HEK293T (cell line): ENCODE measurements around the gene TRIM41.

Source experiments
- ARNT ChIP-seq: fragments of 450-650 bp; IDR thresholded peaks from 2 replicates; pipeline ENCODE4 v1.6.1; 2017; ENCODE audit warnings: mild to moderate bottlenecking
- BHLHE40 ChIP-seq: fragments of 450-650 bp; IDR thresholded peaks from 2 replicates; pipeline ENCODE4 v1.6.1; 2016; ENCODE audit warnings: mild to moderate bottlenecking, moderate library complexity, borderline replicate concordance
- CTBP1 ChIP-seq: fragments of 450-650 bp; IDR thresholded peaks from 2 replicates; pipeline ENCODE4 v1.6.1; 2016; ENCODE audit warnings: borderline replicate concordance
- ELF4 ChIP-seq: fragments of 450-650 bp; IDR thresholded peaks from 2 replicates; pipeline ENCODE4 v1.6.1; 2017; ENCODE audit warnings: antibody characterized with exemption
- FOXM1 ChIP-seq: fragments of 450-650 bp; IDR thresholded peaks from 2 replicates; pipeline ENCODE4 v1.6.1; 2017; ENCODE audit warnings: mild to moderate bottlenecking, borderline replicate concordance
- L3MBTL2 ChIP-seq: fragments of 450-650 bp; conservative IDR thresholded peaks from 2 replicates; pipeline ENCODE4 v1.6.1; 2016; ENCODE audit warnings: mild to moderate bottlenecking
- LEF1 ChIP-seq: fragments of 450-650 bp; IDR thresholded peaks from 2 replicates; pipeline ENCODE4 v1.6.1; 2017; ENCODE audit warnings: mild to moderate bottlenecking, borderline replicate concordance
- NFRKB ChIP-seq: fragments of 450-650 bp; IDR thresholded peaks from 2 replicates; pipeline ENCODE4 v1.6.1; 2016; ENCODE audit warnings: mild to moderate bottlenecking, moderate library complexity
- PKNOX1 ChIP-seq: fragments of 450-650 bp; IDR thresholded peaks from 2 replicates; pipeline ENCODE4 v1.6.1; 2016
- SP1 ChIP-seq: fragments of 450-650 bp; IDR thresholded peaks from 2 replicates; pipeline ENCODE4 v1.6.1; 2017
- SUZ12 ChIP-seq: fragments of 450-650 bp; IDR thresholded peaks from 2 replicates; pipeline ENCODE4 v1.6.1; 2016; ENCODE audit warnings: mild to moderate bottlenecking
- TARDBP ChIP-seq: fragments of 450-650 bp; IDR thresholded peaks from 2 replicates; pipeline ENCODE4 v1.6.1; 2016

GRCh38 chr5:181195249-181195761 is 27.8 kb upstream of the TRIM41 start:
- TF ChIP-seq TARDBP (no peak), BHLHE40 (no peak), SP1 (no peak), L3MBTL2 (no peak), LEF1 (no peak), ARNT (no peak), NFRKB (no peak), ELF4 (no peak), CTBP1 (no peak), PKNOX1 (no peak), FOXM1 (no peak), SUZ12 (no peak)
